ENCODE results near the gene SCN2B. TPM values are rescaled to one million over a fixed set of nuclear protein-coding genes. Genes with fewer than 3 reads are reported as not detected.

SCN2B gene
- total and polyA plus RNA-seq, 2 of the 13 experiments (the other 11 are each of a cell fraction or from before 2014, with no cell fraction given), result 0.01 to 0.02 TPM

- H3K27me3 ChIP-seq (ENCODE audit: control insufficient read depth in 1 of 2, insufficient read depth in 2 of 2, low read length in 2 of 2), result 0 out of 5 replicates have a peak, but pooled peaks cover 0 to 10% of the 10 kb centered on the region in 2 experiments
- H3K4me3 ChIP-seq (replicated peaks in 1 of 3; ENCODE audit: insufficient read depth in 1 of 3, low read depth in 2 of 3, low read length in 3 of 3), result peak overlapping the region in 2 of 3 experiments; percentile 35 to 61; a peak in 5 of 6 replicates
- peak overlapping the region; percentile 79 for H3K4me2 ChIP-seq (ENCODE audit: low read depth, low read length)
- peak; percentile 59 for DNase-seq (ENCODE audit: low spot score)
- H2AFZ ChIP-seq (ENCODE audit: low read length), result peak overlapping the region; percentile 22
- peak; percentile 90 for ATAC-seq
- H3K79me2 ChIP-seq (ENCODE audit: insufficient read depth, low read length), result no peaks in the 10 kb centered on the region
- WGBS (ENCODE audit: low lambda C conversion rate), result 2% methylated on average over 7 of the region's 11 CpGs
- intact Hi-C loops (cut with micrococcal nuclease; ENCODE audit: unreplicated experiment) (no loop called here), in situ Hi-C loops (cut with HindIII; ENCODE audit: extremely low pct_ligation_motif_present, low pct_unique_long_range_greater_than_20kb) (no loop called here)
- H3K36me3 ChIP-seq (replicated peaks in 1 of 2; ENCODE audit: control insufficient read depth in 1 of 2, insufficient read depth in 2 of 2, low read length in 2 of 2), result no peaks in the 10 kb centered on the region
- H3K27ac ChIP-seq (ENCODE audit: extremely low read length, insufficient read depth, low read length), result no peak overlapping the region
- no peak overlapping the region for H3K9ac ChIP-seq (ENCODE audit: insufficient read depth, low read depth, low read length)
- BruUV-seq (replicated peaks), result no TSS peak
- peaks cover 38% of the 10 kb centered on the region for H3K4me1 ChIP-seq (ENCODE audit: insufficient read depth, low read length)
- H3K9me3 ChIP-seq (ENCODE audit: low read length), result no peaks in the 10 kb centered on the region
- H4K20me1 ChIP-seq (ENCODE audit: insufficient read depth, low read length), result no peaks in the 10 kb centered on the region
- ChIA-PET CTCF (ENCODE audit: low intra/inter-chr PET ratio, low total read pairs) (interaction anchor here (1.4 kb wide), 1 partner anchor 172 kb away, joined by 3 read pairs; no protein-coding TSS in a partner anchor), POLR2A (interaction anchor here (0.5 to 2.1 kb wide), 3 partner anchors 14 to 66 kb away, joined by 3 to 8 read pairs (median 3); no protein-coding TSS in a partner anchor)
- FAIRE-seq, result no peak
- peak; percentile 72 for TF ChIP-seq ZNF687 (CRISPR knock-in tag; IDR thresholded peaks at IDR 0.05)
- TF ChIP-seq CTCF (CRISPR knock-in tag; IDR thresholded peaks at IDR 0.05), result peak; percentile 27
- TF ChIP-seq ZNF292 (CRISPR knock-in tag; IDR thresholded peaks at IDR 0.05; ENCODE audit: borderline replicate concordance, low read depth), result peak; percentile 63; the same call in 1 of the 2 replicates
- TF ChIP-seq ZNF256 (CRISPR knock-in tag; conservative IDR thresholded peaks at IDR 0.05), result no peak
- TF ChIP-seq PHF5A (CRISPR knock-in tag; IDR thresholded peaks at IDR 0.05; ENCODE audit: low read depth, unreplicated experiment), result no peak
- peak; percentile 29; the same call in 1 of the 2 replicates for TF ChIP-seq ZFX (CRISPR knock-in tag; IDR thresholded peaks at IDR 0.05; ENCODE audit: low read depth)
- peak; percentile 69; the same call in 1 of the 2 replicates for TF ChIP-seq MYC (CRISPR knock-in tag; IDR thresholded peaks at IDR 0.05; ENCODE audit: borderline replicate concordance)
- peak; percentile 36; the same call in 1 of the 2 replicates for TF ChIP-seq ZFY (CRISPR knock-in tag; IDR thresholded peaks at IDR 0.05)
- TF ChIP-seq ZNF678 (CRISPR knock-in tag; IDR thresholded peaks at IDR 0.05), result 0 out of 2 replicates have a peak, but pooled peaks have one; percentile 37
- TF ChIP-seq PITX1 (CRISPR knock-in tag; IDR thresholded peaks at IDR 0.05), result peak; percentile 28; the same call in 1 of the 2 replicates
- peak; percentile 100 for TF ChIP-seq ZNF142 (CRISPR knock-in tag; IDR thresholded peaks at IDR 0.05)
- 0 out of 2 replicates have a peak, but pooled peaks have one; percentile 34 for TF ChIP-seq TAF1 (CRISPR knock-in tag; IDR thresholded peaks at IDR 0.05)
Observed at GRCh38 chr11:118180300-118180703, 3.9 kb upstream of the SCN2B start.
